Natural killer cell (primary cell): Measurements from ENCODE around the gene OR5F1. TPM values are rescaled to one million over a fixed set of nuclear protein-coding genes. Genes with fewer than 3 reads are reported as not detected.

Experiments
- ATAC-seq, 3 donors: fragments of 150-1000 bp in 2 of 3; fragments of 200-7000 bp in 1 of 3; cut with Tn5 transposase; 1 replicate in 1 of 3; 2 replicates in 2 of 3; pipeline ENCODE4 v1.10.0; 2021; ENCODE audit warnings: mild to moderate bottlenecking in 2 of 3, moderate library complexity in 2 of 3
- DNase-seq, 2 donors: peaks; one replicate each; pipeline versions ENCODE4 v3.0.0 to v3.0.0-alpha.2; 2013 to 2021; ENCODE audit warnings: mixed read lengths in 1 of 2
- H3K27ac ChIP-seq: one replicate; pipeline ENCODE4 v1.5.1; 2013; ENCODE audit warnings: mild to moderate bottlenecking, low read length
- H3K27me3 ChIP-seq: one replicate; pipeline ENCODE4 v1.6.1; 2013; ENCODE audit warnings: low read length; ENCODE audit not compliant: control insufficient read depth, insufficient read depth
- H3K36me3 ChIP-seq: one replicate; pipeline ENCODE4 v1.6.1; 2013; ENCODE audit warnings: low read length; ENCODE audit not compliant: control insufficient read depth, insufficient read depth
- H3K4me1 ChIP-seq: one replicate; pipeline ENCODE4 v1.6.1; 2013; ENCODE audit warnings: low read length; ENCODE audit not compliant: control insufficient read depth, insufficient read depth
- H3K4me3 ChIP-seq: one replicate; pipeline ENCODE4 v1.5.1; 2013; ENCODE audit warnings: low read length
- H3K9me3 ChIP-seq: one replicate; pipeline ENCODE4 v1.6.1; 2013; ENCODE audit warnings: low read length; ENCODE audit not compliant: control insufficient read depth, insufficient read depth
- H3K27ac Mint-ChIP-seq, 2 donors: one replicate each; pipeline ENCODE4 v1.8.0; 2022; ENCODE audit warnings: mild to moderate bottlenecking in 2 of 2, mixed read lengths in 2 of 2, moderate library complexity in 1 of 2
- H3K27me3 Mint-ChIP-seq, 2 donors: one replicate each; pipeline ENCODE4 v1.8.0; 2022; ENCODE audit warnings: low read depth in 2 of 2, mixed read lengths in 2 of 2
- H3K36me3 Mint-ChIP-seq: one replicate; pipeline ENCODE4 v1.8.0; 2022; ENCODE audit warnings: mixed read lengths
- H3K4me1 Mint-ChIP-seq, 2 donors: one replicate each; pipeline ENCODE4 v1.8.0; 2022; ENCODE audit warnings: mixed read lengths in 2 of 2
- H3K4me3 Mint-ChIP-seq: one replicate; pipeline ENCODE4 v1.8.0; 2022; ENCODE audit warnings: mild to moderate bottlenecking, moderate library complexity, mixed read lengths
- H3K9me3 Mint-ChIP-seq, 2 donors: one replicate each; pipeline ENCODE4 v1.8.0; 2022; ENCODE audit warnings: mixed read lengths in 2 of 2
- WGBS: methylation state at CpG from one replicate; pipeline ENCODE4 v1.1.7; 2013; ENCODE audit warnings: missing lambda C conversion rate; ENCODE audit not compliant: insufficient coverage; 5-methylcytosine and 5-hydroxymethylcytosine counted together
- intact Hi-C: fragments of 100-400 bp; cut with micrococcal nuclease; formaldehyde crosslinking; loops from one replicate; pipeline ENCODE4 v1.14.2; 2022
- total RNA-seq, 4 donors: library from RNA; stranded (reverse); fragments of 120-200 nt in 1 of 4; gene quantifications; one replicate each; pipeline versions ENCODE4 v1.2.3 to v1.2.4, GENCODE V29; 2013 to 2022
- TF ChIP-seq, protein P1 (sequence below): fragments of 200-600 bp; IDR thresholded peaks from one replicate; pipeline ENCODE4 v1.8.0; 2022; ENCODE audit warnings: antibody characterized with exemption

Gene OR5F1
- total RNA-seq, 3 donors from 2014 or later (not counting 1 experiment from before 2014, with no cell fraction given) = not detected

DNA sequence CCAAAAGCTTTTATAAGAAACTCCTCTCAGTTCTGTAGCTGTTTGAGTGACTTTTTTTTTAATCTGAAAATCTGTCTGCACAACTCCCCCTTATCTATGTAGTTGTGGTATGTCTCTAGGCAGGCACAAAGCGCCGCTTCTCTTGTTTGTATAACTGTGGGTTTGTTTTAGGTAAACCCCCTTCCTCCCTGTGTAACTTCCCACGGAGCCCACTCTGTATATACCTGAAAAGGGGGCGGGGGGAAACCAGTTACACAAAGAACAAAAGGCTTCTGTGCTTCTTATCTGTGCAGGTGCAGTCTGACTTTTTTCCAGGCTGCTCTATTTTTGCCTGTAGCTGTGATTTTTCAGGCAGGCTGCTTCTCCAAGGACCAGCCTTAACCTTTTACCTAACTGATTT lies 37.9 kb downstream of the OR5F1 start:
- intact Hi-C loops = no loop called here
- H3K9me3 Mint-ChIP-seq = peaks cover 8 to 15% of the 10 kb centered on the region in 2 donors
- Histone ChIP-seq H3K4me3 (no peak overlapping the region), H3K27me3 (no peaks in the 10 kb centered on the region), H3K9me3 (no peaks in the 10 kb centered on the region), H3K27ac (no peak overlapping the region), H3K36me3 (no peaks in the 10 kb centered on the region), H3K4me1 (no peaks in the 10 kb centered on the region)
- no peak overlapping the region for H3K27ac Mint-ChIP-seq
- ATAC-seq = no peak
- H3K4me3 Mint-ChIP-seq = no peak overlapping the region
- no peak for DNase-seq
- H3K36me3 Mint-ChIP-seq = peaks cover 6% of the 10 kb centered on the region
- H3K4me1 Mint-ChIP-seq = no peaks in the 10 kb centered on the region
- no peaks in the 10 kb centered on the region for H3K27me3 Mint-ChIP-seq
- WGBS = 64% methylated on average over 2 of the region's 4 CpGs
- TF ChIP-seq, protein P1, sequence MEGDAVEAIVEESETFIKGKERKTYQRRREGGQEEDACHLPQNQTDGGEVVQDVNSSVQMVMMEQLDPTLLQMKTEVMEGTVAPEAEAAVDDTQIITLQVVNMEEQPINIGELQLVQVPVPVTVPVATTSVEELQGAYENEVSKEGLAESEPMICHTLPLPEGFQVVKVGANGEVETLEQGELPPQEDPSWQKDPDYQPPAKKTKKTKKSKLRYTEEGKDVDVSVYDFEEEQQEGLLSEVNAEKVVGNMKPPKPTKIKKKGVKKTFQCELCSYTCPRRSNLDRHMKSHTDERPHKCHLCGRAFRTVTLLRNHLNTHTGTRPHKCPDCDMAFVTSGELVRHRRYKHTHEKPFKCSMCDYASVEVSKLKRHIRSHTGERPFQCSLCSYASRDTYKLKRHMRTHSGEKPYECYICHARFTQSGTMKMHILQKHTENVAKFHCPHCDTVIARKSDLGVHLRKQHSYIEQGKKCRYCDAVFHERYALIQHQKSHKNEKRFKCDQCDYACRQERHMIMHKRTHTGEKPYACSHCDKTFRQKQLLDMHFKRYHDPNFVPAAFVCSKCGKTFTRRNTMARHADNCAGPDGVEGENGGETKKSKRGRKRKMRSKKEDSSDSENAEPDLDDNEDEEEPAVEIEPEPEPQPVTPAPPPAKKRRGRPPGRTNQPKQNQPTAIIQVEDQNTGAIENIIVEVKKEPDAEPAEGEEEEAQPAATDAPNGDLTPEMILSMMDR = no peak

DNA sequence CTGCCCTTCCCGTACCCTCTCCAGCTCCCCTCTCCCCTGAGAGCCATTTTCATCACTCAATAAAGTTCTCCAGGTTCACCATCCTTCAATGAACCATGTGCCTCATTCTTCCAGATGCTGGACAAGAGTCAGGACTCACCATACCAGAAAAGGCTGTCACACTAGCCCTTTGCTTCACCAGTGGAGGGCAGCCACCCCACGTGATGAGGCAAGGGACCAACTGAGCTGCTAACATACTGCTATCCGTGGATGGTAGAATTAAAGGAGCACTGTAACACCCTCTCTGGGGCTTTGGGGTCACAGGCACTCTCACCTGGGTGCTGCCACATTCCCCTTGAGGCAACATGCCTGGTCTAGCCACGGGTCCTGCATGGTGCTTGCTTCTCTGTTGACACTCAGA lies 45.1 kb downstream of the OR5F1 start:
- intact Hi-C loops = no loop called here
- H3K36me3 Mint-ChIP-seq = no peaks in the 10 kb centered on the region
- Histone ChIP-seq H3K9me3 (peaks cover 10% of the 10 kb centered on the region), H3K4me3 (no peak overlapping the region), H3K36me3 (no peaks in the 10 kb centered on the region), H3K27me3 (no peaks in the 10 kb centered on the region), H3K27ac (no peak overlapping the region), H3K4me1 (no peaks in the 10 kb centered on the region)
- H3K4me1 Mint-ChIP-seq = no peaks in the 10 kb centered on the region
- ATAC-seq = no peak
- WGBS = 68% methylated on average over 4 of the region's 4 CpGs
- no peaks in the 10 kb centered on the region for H3K27me3 Mint-ChIP-seq
- H3K4me3 Mint-ChIP-seq = no peak overlapping the region
- peaks cover 6 to 13% of the 10 kb centered on the region in 2 donors for H3K9me3 Mint-ChIP-seq
- TF ChIP-seq, protein P1 = no peak
- no peak for DNase-seq
- H3K27ac Mint-ChIP-seq = no peak overlapping the region

Other genes with a start within 250 kb of the OR5F1 start
- not detected for gene OR5D13, start 221.2 kb downstream of the OR5F1 start, total RNA-seq
- gene OR5D14, start 199.1 kb downstream of the OR5F1 start, total RNA-seq = not detected
- gene OR5L1, start 183.3 kb downstream of the OR5F1 start, total RNA-seq = not detected
- not detected for gene OR5D18, start 175.0 kb downstream of the OR5F1 start, total RNA-seq
- not detected for gene OR5L2, start 167.4 kb downstream of the OR5F1 start, total RNA-seq
- gene OR5D16, start 155.9 kb downstream of the OR5F1 start, total RNA-seq = not detected
- gene TRIM51, start 111.3 kb downstream of the OR5F1 start, total RNA-seq = 1 to 10 TPM in 1 of 3 donors, under 1 TPM in 1, not detected in 1; 0.25 to 8.5 TPM
- gene OR5W2, start 80.0 kb downstream of the OR5F1 start, total RNA-seq = not detected
- not detected for gene OR5I1, start 58.2 kb downstream of the OR5F1 start, total RNA-seq
- gene OR10AG1, start 24.7 kb downstream of the OR5F1 start, total RNA-seq = not detected
- not detected for gene OR5AS1, start 33.0 kb upstream of the OR5F1 start, total RNA-seq
- not detected for gene OR8I2, start 98.7 kb upstream of the OR5F1 start, total RNA-seq
- not detected for gene OR8H2, start 109.1 kb upstream of the OR5F1 start, total RNA-seq
- gene OR8H3, start 127.7 kb upstream of the OR5F1 start, total RNA-seq = not detected
- gene OR8J3, start 145.6 kb upstream of the OR5F1 start, total RNA-seq = not detected
- not detected for gene OR8K5, start 165.7 kb upstream of the OR5F1 start, total RNA-seq
- not detected for gene OR5J2, start 182.0 kb upstream of the OR5F1 start, total RNA-seq
- gene OR5T2, start 239.6 kb upstream of the OR5F1 start, total RNA-seq = not detected